GM10266 (cell line): ENCODE measurements around the gene MGST1.

Experiments used
- DNase-seq: peaks from one replicate; pipeline ENCODE4 v3.0.0; 2012; ENCODE audit errors: extremely low spot score
- CTCF ChIP-seq: IDR thresholded peaks from 2 replicates; pipeline ENCODE4 v1.5.1; 2012; ENCODE audit warnings: mild to moderate bottlenecking, low read depth; ENCODE audit not compliant: control insufficient read depth, insufficient read depth; ENCODE audit errors: missing control alignments

MGST1 gene

GRCh38 chr12:16329594-16329993 is 17.9 kb upstream of the MGST1 start:
- DNase-seq: no peak
- no peak for TF ChIP-seq CTCF

GRCh38 chr12:16330560-16330959 is 16.9 kb upstream of the MGST1 start:
- DNase-seq: no peak
- TF ChIP-seq CTCF: no peak

GRCh38 chr12:16331998-16332397 is 15.4 kb upstream of the MGST1 start:
- no peak for DNase-seq
- TF ChIP-seq CTCF: no peak

- no peak for DNase-seq
Observed at GRCh38 chr12:16335838-16336237, 11.6 kb upstream of the MGST1 start.

GRCh38 chr12:16344269-16344668 is 3.2 kb upstream of the MGST1 start:
- TF ChIP-seq CTCF: no peak
- DNase-seq: no peak

More at GRCh38 chr12:16335838-16336237, 11.6 kb upstream of the MGST1 start:
- no peak for TF ChIP-seq CTCF

GRCh38 chr12:16345105-16345504 is 2.3 kb upstream of the MGST1 start:
- TF ChIP-seq CTCF: no peak
- DNase-seq: no peak

- no peak for DNase-seq
- no peak for TF ChIP-seq CTCF
Observed at GRCh38 chr12:16346958-16347357, 487 bp upstream of the MGST1 start.
